GM19035 (cell line): ENCODE measurements around the gene P2RY14.

Experiments
- ATAC-seq: cut with Tn5 transposase; IDR thresholded peaks from one replicate; pipeline ENCODE4 v1.9.1; 2021; ENCODE audit not compliant: unreplicated experiment

The P2RY14 gene

DNA sequence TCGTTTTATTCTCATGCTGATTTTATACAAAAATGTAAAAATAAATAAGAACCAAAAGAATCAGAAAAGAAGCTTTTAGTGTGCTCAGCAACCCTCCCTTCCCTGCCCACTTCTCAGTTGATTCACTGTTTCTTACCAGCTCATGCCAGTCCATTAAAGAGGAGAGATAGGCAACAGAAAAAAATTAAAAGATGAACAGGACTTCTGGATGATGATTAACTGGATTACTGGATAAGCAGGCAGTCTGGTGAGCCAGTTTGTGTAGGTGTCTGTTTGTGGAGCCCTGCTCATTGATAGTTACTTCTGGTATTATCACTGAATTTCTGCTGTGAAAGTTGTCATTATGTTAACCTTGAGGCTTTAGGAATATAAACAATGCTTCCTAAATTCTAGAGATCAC is 60.2 kb downstream of the P2RY14 start:
- no peak for ATAC-seq

GRCh38 chr3:151216641-151217607 is 61.4 kb downstream of the P2RY14 start:
- ATAC-seq: no peak

GRCh38 chr3:151214459-151214858 is 63.9 kb downstream of the P2RY14 start:
- ATAC-seq: no peak

GRCh38 chr3:151213881-151214280 is 64.5 kb downstream of the P2RY14 start:
- no peak for ATAC-seq

GRCh38 chr3:151213151-151213550 is 65.2 kb downstream of the P2RY14 start:
- no peak for ATAC-seq

- no peak for ATAC-seq
These were observed 67.5 kb downstream of the P2RY14 start for GRCh38 chr3:151210676-151211381.

GRCh38 chr3:151209654-151210053 is 68.7 kb downstream of the P2RY14 start:
- ATAC-seq: no peak

DNA sequence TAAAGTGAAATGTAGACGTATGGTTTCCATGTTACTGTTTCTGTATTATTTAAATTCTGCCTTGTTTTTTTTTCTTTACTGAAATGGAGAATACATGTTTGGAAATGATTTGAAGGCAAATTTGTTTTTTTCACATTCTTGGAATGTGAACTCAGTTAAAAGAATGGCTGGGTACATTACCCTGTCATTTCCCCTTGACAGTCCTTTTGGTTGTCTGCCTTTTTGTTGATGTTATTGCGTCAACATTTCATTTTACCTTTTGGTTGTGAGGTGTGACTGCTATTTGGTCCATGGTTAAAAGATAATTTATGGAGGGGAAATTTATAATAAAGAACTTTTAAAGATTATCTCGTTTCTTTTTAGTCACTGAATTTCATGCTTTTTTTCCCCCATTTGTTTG is 72.1 kb downstream of the P2RY14 start:
- no peak for ATAC-seq

- ATAC-seq: no peak
These were observed 72.9 kb downstream of the P2RY14 start for GRCh38 chr3:151205482-151205881.

DNA sequence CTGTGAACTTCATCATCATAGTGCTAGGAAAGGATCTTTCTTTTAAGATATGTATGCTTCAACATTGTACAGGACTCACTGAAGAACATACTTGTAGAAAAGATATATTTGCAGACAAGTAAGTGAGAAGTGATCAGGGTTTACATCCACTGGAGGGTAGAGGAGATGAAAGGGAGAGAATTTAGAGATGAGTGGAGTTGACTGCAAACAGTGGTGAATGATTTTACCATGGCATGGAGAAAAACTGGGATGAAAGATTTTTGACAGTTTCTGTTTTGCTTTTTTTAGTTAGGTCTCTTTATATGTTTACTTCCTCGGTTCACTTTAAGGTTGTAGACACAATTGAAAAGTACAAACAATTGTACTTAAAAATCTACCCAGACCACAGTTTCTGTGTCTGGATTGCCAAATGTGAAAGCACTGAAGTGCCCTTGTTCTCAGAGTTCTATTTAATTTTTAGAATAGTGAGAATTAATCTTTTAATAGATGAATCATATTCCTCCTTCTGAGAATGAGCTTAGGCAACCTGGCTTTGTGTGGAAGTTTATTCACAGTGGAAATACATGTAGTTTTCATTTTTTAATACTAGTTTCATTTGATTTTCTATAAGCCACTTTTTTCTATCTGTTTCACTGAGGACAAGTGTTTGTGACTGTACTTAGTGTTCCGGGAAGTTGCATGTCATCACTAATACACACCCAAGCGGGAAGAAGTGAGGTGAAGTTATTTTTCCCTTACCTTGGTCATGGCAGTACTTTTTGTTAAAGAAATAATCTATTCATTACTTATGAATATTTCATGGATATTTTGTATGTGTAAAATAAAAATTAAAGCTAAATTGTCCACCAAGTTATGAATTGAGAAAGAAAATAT is 73.6 kb downstream of the P2RY14 start:
- ATAC-seq: no peak

DNA sequence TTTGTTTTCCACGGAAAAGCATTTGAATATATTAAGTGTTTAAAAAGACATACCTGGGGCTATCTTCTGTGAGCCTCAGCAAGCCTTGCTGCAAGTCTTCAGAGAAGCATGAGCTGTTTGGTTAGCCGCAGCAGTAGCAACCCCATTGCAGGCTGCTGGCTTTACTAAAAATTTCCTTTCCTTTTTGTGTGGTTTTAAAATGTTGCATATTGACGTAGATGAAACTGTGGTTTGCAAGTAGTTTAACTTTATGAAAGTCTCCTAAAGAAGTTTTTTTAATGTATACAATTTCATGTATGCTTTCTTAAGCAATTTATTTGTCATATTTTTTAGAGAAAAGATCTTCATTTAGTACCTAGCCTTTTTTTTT is 75.3 kb downstream of the P2RY14 start, which contains the start of gene GPR171:
Gene GPR171, minus strand, starts transcription at position 166 of the 370 bp plus-strand sequence. CDS start 3,830 bp downstream, outside the sequence.
- peak; percentile 84 for ATAC-seq

DNA sequence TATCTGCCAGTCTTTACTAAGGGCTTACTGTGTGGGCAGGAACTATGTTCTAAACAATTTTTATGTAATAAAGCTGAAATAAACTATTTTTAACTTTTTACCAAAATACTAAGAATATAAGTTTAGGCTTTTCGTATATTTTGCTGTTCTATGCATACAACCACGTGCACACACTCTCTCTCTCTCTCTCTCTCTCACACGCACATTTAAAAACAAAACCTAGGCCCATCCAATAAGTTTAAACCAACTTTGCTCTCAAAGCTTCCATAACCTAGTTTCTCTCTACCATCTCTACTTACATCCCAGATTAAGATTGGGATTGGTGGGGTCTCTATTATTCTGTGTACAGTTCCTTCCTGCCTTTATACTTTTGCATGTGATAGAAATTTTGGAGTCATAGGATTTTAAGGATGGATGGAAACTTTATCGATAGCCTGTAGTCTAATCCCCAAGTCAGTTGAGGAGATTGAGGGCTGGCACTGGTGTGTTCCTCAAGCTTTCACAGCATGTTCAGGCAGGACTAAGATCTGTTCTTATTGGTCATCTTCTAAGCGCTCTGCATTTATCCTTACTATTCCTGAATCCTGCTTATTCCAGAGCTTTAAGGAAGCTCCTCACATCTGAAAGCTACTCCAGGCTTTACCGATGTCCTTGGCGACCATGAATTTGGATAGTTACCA is 77.2 kb downstream of the P2RY14 start:
- ATAC-seq: no peak

GRCh38 chr3:151200586-151200985 is 77.8 kb downstream of the P2RY14 start:
- no peak for ATAC-seq

GRCh38 chr3:151199554-151200438 is 78.5 kb downstream of the P2RY14 start:
- no peak for ATAC-seq

- ATAC-seq: no peak
These were observed 79.5 kb downstream of the P2RY14 start for GRCh38 chr3:151198849-151199248.

DNA sequence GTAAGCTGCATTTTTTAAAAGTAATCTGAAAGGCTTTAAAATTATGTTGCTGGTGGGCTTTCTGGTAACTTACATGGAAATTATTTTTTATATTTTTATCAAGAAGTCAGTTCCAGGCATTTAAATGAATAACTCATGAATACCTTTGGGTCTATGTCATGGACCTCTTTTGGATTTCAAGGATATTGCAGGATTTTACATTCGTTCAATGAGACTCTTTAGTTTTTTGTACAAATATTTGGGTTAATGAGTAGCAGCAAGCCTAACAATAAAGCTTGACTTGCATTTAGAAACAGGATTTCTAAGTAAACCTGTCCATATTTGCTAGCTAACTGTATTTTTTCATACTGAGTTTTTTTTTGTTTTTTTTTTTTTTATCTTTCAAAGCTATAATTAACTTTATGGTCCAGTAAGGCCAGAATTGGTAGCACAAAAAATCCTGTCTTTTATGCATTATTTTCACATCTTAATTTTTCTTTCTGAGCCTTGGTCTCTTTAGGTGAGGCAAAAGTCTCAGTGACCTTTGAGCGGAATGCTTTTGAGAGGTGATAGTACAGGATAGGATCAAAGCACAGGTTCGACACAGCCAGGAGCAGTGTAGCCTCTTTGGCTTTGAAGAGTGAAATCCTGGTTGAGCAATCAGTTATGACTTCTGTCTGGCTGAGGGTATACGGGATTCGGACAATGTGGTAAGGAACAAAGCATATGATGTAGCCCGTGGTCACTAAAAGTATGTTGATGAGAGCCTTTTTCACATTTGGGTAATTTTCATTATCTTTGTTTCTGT is 80.2 kb downstream of the P2RY14 start:
- ATAC-seq: no peak

GRCh38 chr3:151197228-151197627 is 81.1 kb downstream of the P2RY14 start:
- no peak for ATAC-seq

- ATAC-seq: no peak
These were observed 81.9 kb downstream of the P2RY14 start for GRCh38 chr3:151196434-151196833.

GRCh38 chr3:151195826-151196225 is 82.5 kb downstream of the P2RY14 start:
- no peak for ATAC-seq
